A549 (cell line): ENCODE data around the gene PDE1C. TPM values are rescaled to one million over a fixed set of nuclear protein-coding genes. Genes with fewer than 3 reads are reported as not detected.
A peak's percentile ranks its signal among the peaks of the same experiment; 100 is the strongest.

Experiments
- ATAC-seq, 2 experiments: fragments of 200-7000 bp in 1 of 2; fragments of >200 bp in 1 of 2; cut with Nextera tagmentation in 1 of 2; cut with Tn5 transposase in 1 of 2; 3 replicates each; pipeline versions ENCODE4 v1.8.0 to v1.9.1; 2018 to 2020; ENCODE audit warnings: mild to moderate bottlenecking in 1 of 2, moderate library complexity in 1 of 2
- CTCF ChIA-PET: fragments of 300-600 bp; sonication (Branson Sonifier 250); formaldehyde crosslinking; extraction: SDS; loops from one replicate; lab custom pipeline; 2021; ENCODE audit warnings: antibody characterized with exemption, inconsistent platforms; lab: Yijun Ruan, JAX
- POLR2A ChIA-PET: fragments of 350-600 bp; formaldehyde crosslinking; extraction: SDS; loops from one replicate; lab custom pipeline; 2021; ENCODE audit warnings: antibody characterized with exemption, inconsistent platforms; lab: Yijun Ruan, JAX
- DNase-seq, 2 experiments: peaks; one replicate each; pipeline versions ENCODE4 v3.0.0 to v3.0.0-alpha.2; 2011 to 2016; ENCODE audit warnings: low read depth in 1 of 2, low spot score in 1 of 2
- FAIRE-seq: peaks from 2 replicates; lab custom pipeline; 2011; peaks lifted over from hg19 to GRCh38; lab: Jason Lieb, UNC
- H3K27ac ChIP-seq, 2 experiments: fragments of >200 bp; sonication (Bioruptor Twin); formaldehyde crosslinking; 3 replicates each; pipeline ENCODE4 v1.5.1; 2016 to 2017
- H3K4me1 ChIP-seq: fragments of >200 bp; sonication (Bioruptor Twin); formaldehyde crosslinking; 3 replicates; pipeline ENCODE4 v1.6.1; 2016
- H3K4me2 ChIP-seq: fragments of >200 bp; sonication (Bioruptor Twin); formaldehyde crosslinking; 3 replicates; pipeline ENCODE4 v1.6.1; 2016
- H3K4me3 ChIP-seq: fragments of >200 bp; sonication (Bioruptor Twin); formaldehyde crosslinking; 3 replicates; pipeline ENCODE4 v1.5.1; 2016
- H3K9me3 ChIP-seq: fragments of >200 bp; sonication (Bioruptor Twin); formaldehyde crosslinking; 3 replicates; pipeline ENCODE4 v1.6.1; 2016
- BHLHE40 ChIP-seq: IDR thresholded peaks from 2 replicates; pipeline ENCODE4 v1.6.1; 2012; ENCODE audit warnings: low read depth, low read length, inconsistent platforms
- CEBPB ChIP-seq, 2 experiments: fragments of >200 bp in 1 of 2; sonication (Bioruptor Twin) in 1 of 2; formaldehyde crosslinking in 1 of 2; IDR thresholded peaks; 2 replicates each; pipeline ENCODE4 v1.6.1; 2012 to 2016
- CHD2 ChIP-seq: fragments of 150-350 bp; IDR thresholded peaks from 2 replicates; pipeline ENCODE4 v1.6.1; 2014; ENCODE audit warnings: low read length; ENCODE audit not compliant: partially characterized antibody
- EP300 ChIP-seq, 2 experiments: fragments of >200 bp; sonication (Bioruptor Twin); formaldehyde crosslinking; IDR thresholded peaks; 2 replicates in 1 of 2; 3 replicates in 1 of 2; pipeline ENCODE4 v1.6.1; 2016 to 2017
- ESRRA ChIP-seq: fragments of 150-350 bp; IDR thresholded peaks from 2 replicates; pipeline ENCODE4 v1.6.1; 2014; ENCODE audit warnings: mild to moderate bottlenecking, low read length, borderline replicate concordance
- HEYL ChIP-seq: fragments of 250-450 bp; sonication (Bioruptor Pico); IDR thresholded peaks from 2 replicates; pipeline ENCODE4 v1.8.0; 2021; ENCODE audit warnings: mild to moderate bottlenecking, moderate library complexity
- HOXA7 ChIP-seq: fragments of 250-450 bp; sonication (Bioruptor Pico); IDR thresholded peaks from 2 replicates; pipeline ENCODE4 v1.5.0; 2020; ENCODE audit warnings: mild to moderate bottlenecking, moderate library complexity
- HOXB5 ChIP-seq: fragments of 250-450 bp; sonication (Bioruptor Pico); IDR thresholded peaks from 2 replicates; pipeline ENCODE4 v1.5.0; 2020; ENCODE audit warnings: mild to moderate bottlenecking, moderate library complexity
- JUN ChIP-seq, 2 experiments: fragments of >200 bp; sonication (Bioruptor Twin); formaldehyde crosslinking; IDR thresholded peaks; 2 replicates in 1 of 2; 3 replicates in 1 of 2; pipeline ENCODE4 v1.6.1; 2016 to 2017
- KDM5A ChIP-seq: fragments of 200-600 bp; sonication (generic); IDR thresholded peaks from 2 replicates; pipeline ENCODE4 v1.6.1; 2016; ENCODE audit warnings: antibody characterized with exemption, mild to moderate bottlenecking
- PHF8 ChIP-seq: fragments of 200-600 bp; sonication (generic); IDR thresholded peaks from 2 replicates; pipeline ENCODE4 v1.6.1; 2016; ENCODE audit warnings: low read depth, mild to moderate bottlenecking, antibody characterized with exemption, moderate library complexity, borderline replicate concordance
- RARB ChIP-seq: fragments of 250-450 bp; sonication (Bioruptor Pico); IDR thresholded peaks from 2 replicates; pipeline ENCODE4 v1.8.0; 2021; ENCODE audit warnings: mild to moderate bottlenecking, moderate library complexity
- RCOR1 ChIP-seq: fragments of 150-350 bp; IDR thresholded peaks from 2 replicates; pipeline ENCODE4 v1.6.1; 2014; ENCODE audit warnings: antibody characterized with exemption, low read length, low read depth
- RFX5 ChIP-seq: fragments of 450-650 bp; IDR thresholded peaks from 2 replicates; pipeline ENCODE4 v1.7.1; 2014; ENCODE audit warnings: antibody characterized with exemption, mild to moderate bottlenecking, moderate library complexity
- ZC3H11A ChIP-seq: fragments of 450-650 bp; IDR thresholded peaks from 2 replicates; pipeline ENCODE4 v1.6.1; 2014; ENCODE audit warnings: antibody characterized with exemption, mild to moderate bottlenecking
- ZSCAN20 ChIP-seq: fragments of 250-450 bp; sonication (Bioruptor Pico); IDR thresholded peaks from 2 replicates; pipeline ENCODE4 v1.8.0; 2022; ENCODE audit warnings: mild to moderate bottlenecking, moderate library complexity
- WGBS: methylation state at CpG from one replicate; pipeline ENCODE4 v1.1.6; 2017; ENCODE audit errors: missing lambda C conversion rate; 5-methylcytosine and 5-hydroxymethylcytosine counted together
- polyA plus RNA-seq, 4 experiments: library from polyadenylated mRNA; depleted of rRNA in 3 of 4; stranded (reverse); fragments of >200 nt; fragmentation: RNase III in 1 of 4; extraction: RNeasy Plus Mini Kit Qiagen cat#74134 plus additional on column Dnase treatment in 1 of 4; gene quantifications; 2 replicates in 3 of 4; 3 replicates in 1 of 4; pipeline ENCODE4 v1.2.3, GENCODE V29; 2011 to 2017
- TF ChIP-seq, protein P1 (sequence below): IDR thresholded peaks from 2 replicates; pipeline ENCODE4 v1.6.1; 2012
- TF ChIP-seq, protein P2 (sequence below): fragments of >200 bp; sonication (Bioruptor Twin); formaldehyde crosslinking; IDR thresholded peaks from 3 replicates; pipeline ENCODE4 v1.5.1; 2016
- TF ChIP-seq, protein P3 (sequence below): IDR thresholded peaks from 2 replicates; pipeline ENCODE4 v1.6.1; 2012; ENCODE audit warnings: low read depth, borderline replicate concordance
- TF ChIP-seq, protein P4 (sequence below): fragments of 200-600 bp; sonication (generic); IDR thresholded peaks from 2 replicates; pipeline ENCODE4 v1.6.1; 2016; ENCODE audit warnings: antibody characterized with exemption, mild to moderate bottlenecking, moderate library complexity
- TF ChIP-seq, protein P5 (sequence below): fragments of 250-450 bp; sonication (Bioruptor Pico); IDR thresholded peaks from 2 replicates; pipeline ENCODE4 v1.5.0; 2021; ENCODE audit warnings: mild to moderate bottlenecking, moderate library complexity, borderline replicate concordance

PDE1C gene
- polyA plus RNA-seq, 2 of the 4 experiments (the other 2 are of a cell fraction) = 8.0 to 11.0 TPM

GRCh38 chr7:31979690-31980330 lies 90.4 kb downstream of the PDE1C start:
- Histone ChIP-seq H3K4me3 (no peak overlapping the region), H3K9me3 (0 out of 3 replicates have a peak, but pooled peaks cover 3% of the 10 kb centered on the region), H3K4me1 (peaks cover 19% of the 10 kb centered on the region; the same call in 2 of the 3 replicates)
- FAIRE-seq (no peak), ATAC-seq (no peak), DNase-seq (no peak)
- WGBS = 92% methylated on average over 1 of the region's 1 CpG
- POLR2A ChIA-PET = no interaction called here
- TF ChIP-seq, protein P1, sequence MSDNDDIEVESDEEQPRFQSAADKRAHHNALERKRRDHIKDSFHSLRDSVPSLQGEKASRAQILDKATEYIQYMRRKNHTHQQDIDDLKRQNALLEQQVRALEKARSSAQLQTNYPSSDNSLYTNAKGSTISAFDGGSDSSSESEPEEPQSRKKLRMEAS = no peak
- TF ChIP-seq BHLHE40 = no peak
- TF ChIP-seq ESRRA = no peak
- TF ChIP-seq ZC3H11A = no peak
- TF ChIP-seq HOXB5 (CRISPR knock-in tag) = no peak
- TF ChIP-seq, protein P2, sequence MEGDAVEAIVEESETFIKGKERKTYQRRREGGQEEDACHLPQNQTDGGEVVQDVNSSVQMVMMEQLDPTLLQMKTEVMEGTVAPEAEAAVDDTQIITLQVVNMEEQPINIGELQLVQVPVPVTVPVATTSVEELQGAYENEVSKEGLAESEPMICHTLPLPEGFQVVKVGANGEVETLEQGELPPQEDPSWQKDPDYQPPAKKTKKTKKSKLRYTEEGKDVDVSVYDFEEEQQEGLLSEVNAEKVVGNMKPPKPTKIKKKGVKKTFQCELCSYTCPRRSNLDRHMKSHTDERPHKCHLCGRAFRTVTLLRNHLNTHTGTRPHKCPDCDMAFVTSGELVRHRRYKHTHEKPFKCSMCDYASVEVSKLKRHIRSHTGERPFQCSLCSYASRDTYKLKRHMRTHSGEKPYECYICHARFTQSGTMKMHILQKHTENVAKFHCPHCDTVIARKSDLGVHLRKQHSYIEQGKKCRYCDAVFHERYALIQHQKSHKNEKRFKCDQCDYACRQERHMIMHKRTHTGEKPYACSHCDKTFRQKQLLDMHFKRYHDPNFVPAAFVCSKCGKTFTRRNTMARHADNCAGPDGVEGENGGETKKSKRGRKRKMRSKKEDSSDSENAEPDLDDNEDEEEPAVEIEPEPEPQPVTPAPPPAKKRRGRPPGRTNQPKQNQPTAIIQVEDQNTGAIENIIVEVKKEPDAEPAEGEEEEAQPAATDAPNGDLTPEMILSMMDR = no peak
- no peak for TF ChIP-seq CHD2
- TF ChIP-seq JUN (IDR thresholded peaks at IDR 0.05) = no peak
- no peak for TF ChIP-seq PHF8
- no peak for TF ChIP-seq HEYL (CRISPR knock-in tag)
- TF ChIP-seq, protein P3, sequence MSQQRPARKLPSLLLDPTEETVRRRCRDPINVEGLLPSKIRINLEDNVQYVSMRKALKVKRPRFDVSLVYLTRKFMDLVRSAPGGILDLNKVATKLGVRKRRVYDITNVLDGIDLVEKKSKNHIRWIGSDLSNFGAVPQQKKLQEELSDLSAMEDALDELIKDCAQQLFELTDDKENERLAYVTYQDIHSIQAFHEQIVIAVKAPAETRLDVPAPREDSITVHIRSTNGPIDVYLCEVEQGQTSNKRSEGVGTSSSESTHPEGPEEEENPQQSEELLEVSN = no peak
- TF ChIP-seq, protein P4, sequence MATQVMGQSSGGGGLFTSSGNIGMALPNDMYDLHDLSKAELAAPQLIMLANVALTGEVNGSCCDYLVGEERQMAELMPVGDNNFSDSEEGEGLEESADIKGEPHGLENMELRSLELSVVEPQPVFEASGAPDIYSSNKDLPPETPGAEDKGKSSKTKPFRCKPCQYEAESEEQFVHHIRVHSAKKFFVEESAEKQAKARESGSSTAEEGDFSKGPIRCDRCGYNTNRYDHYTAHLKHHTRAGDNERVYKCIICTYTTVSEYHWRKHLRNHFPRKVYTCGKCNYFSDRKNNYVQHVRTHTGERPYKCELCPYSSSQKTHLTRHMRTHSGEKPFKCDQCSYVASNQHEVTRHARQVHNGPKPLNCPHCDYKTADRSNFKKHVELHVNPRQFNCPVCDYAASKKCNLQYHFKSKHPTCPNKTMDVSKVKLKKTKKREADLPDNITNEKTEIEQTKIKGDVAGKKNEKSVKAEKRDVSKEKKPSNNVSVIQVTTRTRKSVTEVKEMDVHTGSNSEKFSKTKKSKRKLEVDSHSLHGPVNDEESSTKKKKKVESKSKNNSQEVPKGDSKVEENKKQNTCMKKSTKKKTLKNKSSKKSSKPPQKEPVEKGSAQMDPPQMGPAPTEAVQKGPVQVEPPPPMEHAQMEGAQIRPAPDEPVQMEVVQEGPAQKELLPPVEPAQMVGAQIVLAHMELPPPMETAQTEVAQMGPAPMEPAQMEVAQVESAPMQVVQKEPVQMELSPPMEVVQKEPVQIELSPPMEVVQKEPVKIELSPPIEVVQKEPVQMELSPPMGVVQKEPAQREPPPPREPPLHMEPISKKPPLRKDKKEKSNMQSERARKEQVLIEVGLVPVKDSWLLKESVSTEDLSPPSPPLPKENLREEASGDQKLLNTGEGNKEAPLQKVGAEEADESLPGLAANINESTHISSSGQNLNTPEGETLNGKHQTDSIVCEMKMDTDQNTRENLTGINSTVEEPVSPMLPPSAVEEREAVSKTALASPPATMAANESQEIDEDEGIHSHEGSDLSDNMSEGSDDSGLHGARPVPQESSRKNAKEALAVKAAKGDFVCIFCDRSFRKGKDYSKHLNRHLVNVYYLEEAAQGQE = no peak
- no peak for TF ChIP-seq ZSCAN20 (CRISPR knock-in tag)
- no peak for TF ChIP-seq KDM5A
- TF ChIP-seq, all 56 proteins: peak for 0
- CTCF ChIA-PET = no interaction called here
- Histone ChIP-seq H3K27ac (peak overlapping the region in 1 of 2 experiments; percentile 12; a peak in 1 of 6 replicates), H3K4me2 (no peak overlapping the region)

DNA sequence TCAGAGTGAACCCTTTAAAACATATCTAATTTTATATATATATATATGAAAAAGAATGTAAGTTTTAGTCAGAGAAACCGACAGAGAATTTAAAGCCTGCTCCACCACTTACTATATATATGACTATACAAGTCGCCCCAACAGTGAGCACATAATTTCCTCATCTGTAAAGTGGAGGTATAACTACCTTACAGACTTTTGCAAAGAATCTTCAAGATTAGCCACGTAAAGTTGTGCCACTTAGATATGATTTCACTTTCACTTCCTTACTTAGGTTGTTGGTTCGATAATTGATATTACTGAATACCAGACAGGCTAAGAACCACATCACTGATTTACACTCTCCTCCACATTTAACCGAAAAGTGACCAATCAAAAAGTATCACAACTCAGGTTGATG lies 94.7 kb downstream of the PDE1C start:
- DNase-seq (no peak), FAIRE-seq (no peak), ATAC-seq (no peak)
- POLR2A ChIA-PET = no interaction called here
- WGBS = 86% methylated on average over 5 of the region's 5 CpGs
- Histone ChIP-seq H3K4me2 (no peak overlapping the region), H3K4me3 (no peak overlapping the region), H3K9me3 (0 out of 3 replicates have a peak, but pooled peaks cover 3% of the 10 kb centered on the region), H3K27ac (no peak overlapping the region), H3K4me1 (peaks cover 3% of the 10 kb centered on the region; the same call in 1 of the 3 replicates)
- CTCF ChIA-PET = no interaction called here
- TF ChIP-seq RCOR1 = no peak
- no peak for TF ChIP-seq CEBPB (IDR thresholded peaks at IDR 0.05)
- no peak for TF ChIP-seq EP300 (IDR thresholded peaks at IDR 0.05)
- TF ChIP-seq RARB (CRISPR knock-in tag) = no peak
- TF ChIP-seq PHF8 = no peak
- TF ChIP-seq, protein P2 = no peak
- TF ChIP-seq, protein P5, sequence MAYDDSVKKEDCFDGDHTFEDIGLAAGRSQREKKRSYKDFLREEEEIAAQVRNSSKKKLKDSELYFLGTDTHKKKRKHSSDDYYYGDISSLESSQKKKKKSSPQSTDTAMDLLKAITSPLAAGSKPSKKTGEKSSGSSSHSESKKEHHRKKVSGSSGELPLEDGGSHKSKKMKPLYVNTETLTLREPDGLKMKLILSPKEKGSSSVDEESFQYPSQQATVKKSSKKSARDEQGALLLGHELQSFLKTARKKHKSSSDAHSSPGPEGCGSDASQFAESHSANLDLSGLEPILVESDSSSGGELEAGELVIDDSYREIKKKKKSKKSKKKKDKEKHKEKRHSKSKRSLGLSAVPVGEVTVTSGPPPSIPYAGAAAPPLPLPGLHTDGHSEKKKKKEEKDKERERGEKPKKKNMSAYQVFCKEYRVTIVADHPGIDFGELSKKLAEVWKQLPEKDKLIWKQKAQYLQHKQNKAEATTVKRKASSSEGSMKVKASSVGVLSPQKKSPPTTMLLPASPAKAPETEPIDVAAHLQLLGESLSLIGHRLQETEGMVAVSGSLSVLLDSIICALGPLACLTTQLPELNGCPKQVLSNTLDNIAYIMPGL (CRISPR knock-in tag) = no peak
- no peak for TF ChIP-seq ESRRA
- TF ChIP-seq HOXA7 (CRISPR knock-in tag) = no peak
- TF ChIP-seq RFX5 = no peak
- TF ChIP-seq, protein P4 = no peak
